MM.1S (cell line): Measurements from ENCODE around the gene MORC3.

Experiments
- DNase-seq: peaks from one replicate; pipeline ENCODE4 v3.0.0-alpha.2; 2015
- H2AFZ ChIP-seq: fragments of 300-600 bp; sonication (generic); 2 replicates; pipeline ENCODE4 v1.6.0; 2016; ENCODE audit warnings: antibody characterized with exemption, low read length
- H3F3A ChIP-seq: fragments of 300-600 bp; sonication (generic); 2 replicates; pipeline ENCODE4 v1.6.1; 2016; ENCODE audit warnings: mild to moderate bottlenecking, antibody characterized with exemption, low read length, moderate library complexity, mixed read lengths; ENCODE audit not compliant: insufficient read depth
- H3K27ac ChIP-seq: fragments of 300-600 bp; sonication (generic); 2 replicates; pipeline ENCODE4 v1.5.1; 2016; ENCODE audit warnings: mild to moderate bottlenecking, low read length
- H3K27me3 ChIP-seq: fragments of 300-600 bp; sonication (generic); replicated peaks from 2 replicates; pipeline ENCODE4 v1.6.0; 2016; ENCODE audit warnings: low read length; ENCODE audit not compliant: insufficient read depth
- H3K36me3 ChIP-seq: fragments of 300-600 bp; sonication (generic); replicated peaks from 2 replicates; pipeline ENCODE4 v1.6.1; 2016; ENCODE audit warnings: mild to moderate bottlenecking, low read length, mixed read lengths; ENCODE audit not compliant: insufficient read depth
- H3K4me1 ChIP-seq: fragments of 300-600 bp; sonication (generic); 2 replicates; pipeline ENCODE4 v1.6.1; 2016; ENCODE audit warnings: low read length, mixed read lengths
- H3K4me2 ChIP-seq: fragments of 300-600 bp; sonication (generic); 2 replicates; pipeline ENCODE4 v1.6.0; 2016; ENCODE audit warnings: low read depth, low read length
- H3K4me3 ChIP-seq: fragments of 300-600 bp; sonication (generic); 2 replicates; pipeline ENCODE4 v1.5.1; 2016; ENCODE audit warnings: low read length, mixed read lengths
- H3K79me2 ChIP-seq: fragments of 300-600 bp; sonication (generic); 2 replicates; pipeline ENCODE4 v1.6.1; 2016; ENCODE audit warnings: mixed run types, low read length, mixed read lengths
- H3K9ac ChIP-seq: fragments of 300-600 bp; sonication (generic); 2 replicates; pipeline ENCODE4 v1.6.1; 2016; ENCODE audit warnings: low read length, mixed read lengths
- H3K9me2 ChIP-seq: fragments of 300-600 bp; sonication (generic); replicated peaks from 2 replicates; pipeline ENCODE4 v1.6.1; 2016; ENCODE audit warnings: mild to moderate bottlenecking, low read length, mixed read lengths; ENCODE audit not compliant: insufficient read depth
- H3K9me3 ChIP-seq: fragments of 300-600 bp; sonication (generic); replicated peaks from 2 replicates; pipeline ENCODE4 v1.6.1; 2016; ENCODE audit warnings: mild to moderate bottlenecking, low read length, mixed read lengths; ENCODE audit not compliant: insufficient read depth
- H4K20me1 ChIP-seq: fragments of 300-600 bp; sonication (generic); 2 replicates; pipeline ENCODE4 v1.6.1; 2016; ENCODE audit warnings: mild to moderate bottlenecking, low read length, moderate library complexity, mixed read lengths; ENCODE audit not compliant: insufficient read depth
- CTCF ChIP-seq: fragments of 300-600 bp; sonication (generic); IDR thresholded peaks from 2 replicates; pipeline ENCODE4 v1.5.1; 2016; ENCODE audit warnings: antibody characterized with exemption, low read length, mixed read lengths
- EZH2 ChIP-seq: fragments of 300-600 bp; sonication (generic); optimal IDR thresholded peaks from 2 replicates; pipeline ENCODE3; 2017; ENCODE audit warnings: low read depth, mild to moderate bottlenecking, antibody characterized with exemption, low read length, mixed read lengths
- EZH2phosphoT487 ChIP-seq: fragments of 300-600 bp; sonication (generic); IDR thresholded peaks from 2 replicates; pipeline ENCODE4 v1.6.1; 2018; ENCODE audit warnings: antibody characterized with exemption, low read length

MORC3 gene

GRCh38 chr21:36420571-36421339 lies 100.8 kb downstream of the MORC3 start:
- Histone ChIP-seq H4K20me1 (no peaks in the 10 kb centered on the region), H3F3A (no peaks in the 10 kb centered on the region), H3K9me3 (no peaks in the 10 kb centered on the region), H3K27ac (no peak overlapping the region), H2AFZ (no peak overlapping the region), H3K4me3 (no peak overlapping the region), H3K9ac (no peak overlapping the region), H3K27me3 (no peaks in the 10 kb centered on the region), H3K9me2 (no peaks in the 10 kb centered on the region), H3K79me2 (no peaks in the 10 kb centered on the region), H3K4me2 (no peak overlapping the region), H3K36me3 (no peaks in the 10 kb centered on the region), H3K4me1 (no peaks in the 10 kb centered on the region)
- TF ChIP-seq CTCF (no peak), EZH2phosphoT487 (no peak), EZH2 (no peak)
- no peak for DNase-seq

GRCh38 chr21:36422279-36423098 lies 102.5 kb downstream of the MORC3 start:
- H3F3A ChIP-seq: no peaks in the 10 kb centered on the region
- no peak overlapping the region for H2AFZ ChIP-seq
- H3K36me3 ChIP-seq: no peaks in the 10 kb centered on the region
- H3K9ac ChIP-seq: no peak overlapping the region
- no peak overlapping the region for H3K4me2 ChIP-seq
- no peaks in the 10 kb centered on the region for H4K20me1 ChIP-seq
- TF ChIP-seq EZH2phosphoT487: no peak
- peak; percentile 94 for TF ChIP-seq CTCF
- TF ChIP-seq EZH2: no peak
- H3K27me3 ChIP-seq: no peaks in the 10 kb centered on the region
- DNase-seq: peak; percentile 61
- H3K79me2 ChIP-seq: no peaks in the 10 kb centered on the region
- H3K27ac ChIP-seq: no peak overlapping the region
- no peaks in the 10 kb centered on the region for H3K9me2 ChIP-seq
- H3K4me3 ChIP-seq: no peak overlapping the region
- no peaks in the 10 kb centered on the region for H3K4me1 ChIP-seq
- no peaks in the 10 kb centered on the region for H3K9me3 ChIP-seq

- Histone ChIP-seq H3F3A (no peaks in the 10 kb centered on the region), H2AFZ (no peak overlapping the region), H3K79me2 (no peaks in the 10 kb centered on the region), H3K4me1 (no peaks in the 10 kb centered on the region), H3K27me3 (no peaks in the 10 kb centered on the region), H4K20me1 (no peaks in the 10 kb centered on the region), H3K9me2 (no peaks in the 10 kb centered on the region), H3K4me2 (no peak overlapping the region), H3K4me3 (no peak overlapping the region), H3K9ac (no peak overlapping the region), H3K9me3 (no peaks in the 10 kb centered on the region), H3K27ac (no peak overlapping the region), H3K36me3 (no peaks in the 10 kb centered on the region)
- no peak for DNase-seq
- TF ChIP-seq EZH2: no peak
Measured at GRCh38 chr21:36423771-36424433, 103.9 kb downstream of the MORC3 start.
